T47D (cell line): ENCODE measurements around the gene NOTCH1.
"Not testable (repeated sequence)": the region's sequence is repeated elsewhere in the genome, so short reads cannot be mapped to it uniquely, and the experiment has no call there.

Source experiments
- DNase-seq, 2 experiments: peaks; one replicate each; pipeline versions ENCODE4 v3.0.0 to v3.0.0-alpha.2; 2011 to 2012; ENCODE audit warnings: low read depth in 1 of 2, low spot score in 1 of 2
- JUND ChIP-seq: IDR thresholded peaks from 2 replicates; pipeline ENCODE4 v1.6.1; 2012; ENCODE audit warnings: low read depth
- in situ Hi-C: cut with HindIII; loops from 2 replicates; pipeline ENCODE4 v1.10.0; 2016; ENCODE audit warnings: low sequenced_read_pairs, low pct_unique_long_range_greater_than_20kb

NOTCH1 gene

GRCh38 chr9:136585531-136586120, 39.8 kb upstream of the NOTCH1 start:
- in situ Hi-C loops: no loop called here

GRCh38 chr9:136584934-136585333, 39.1 kb upstream of the NOTCH1 start:
- DNase-seq: peak in 1 of 2 experiments; percentile 64
- in situ Hi-C loops: no loop called here
- no peak for TF ChIP-seq JUND

More at GRCh38 chr9:136585531-136586120, 39.8 kb upstream of the NOTCH1 start:
- no peak for TF ChIP-seq JUND
- DNase-seq: no peak

- in situ Hi-C loops: no loop called here
- no peak for TF ChIP-seq JUND
- no peak for DNase-seq
These were observed 38.6 kb upstream of the NOTCH1 start for GRCh38 chr9:136584401-136584932.

GRCh38 chr9:136582977-136583735, 37.3 kb upstream of the NOTCH1 start:
- in situ Hi-C loops: no loop called here
- TF ChIP-seq JUND: no peak
- DNase-seq: no peak

- no peak for DNase-seq
- TF ChIP-seq JUND: no peak
- in situ Hi-C loops: no loop called here
These were observed 36.0 kb upstream of the NOTCH1 start for GRCh38 chr9:136581614-136582447.

- not testable (repeated sequence) for DNase-seq
These were observed 33.9 kb upstream of the NOTCH1 start for GRCh38 chr9:136579650-136580219.

GRCh38 chr9:136578915-136579649, 33.2 kb upstream of the NOTCH1 start:
- no peak for TF ChIP-seq JUND
- DNase-seq: peak in 1 of 2 experiments; percentile 68
- in situ Hi-C loops: no loop called here

More at GRCh38 chr9:136579650-136580219, 33.9 kb upstream of the NOTCH1 start:
- in situ Hi-C loops: not testable (repeated sequence)

- TF ChIP-seq JUND: no peak
- in situ Hi-C loops: no loop called here
- DNase-seq: no peak
These were observed 32.7 kb upstream of the NOTCH1 start for GRCh38 chr9:136578626-136578914.

GRCh38 chr9:136577941-136578625, 32.2 kb upstream of the NOTCH1 start:
- TF ChIP-seq JUND: no peak
- DNase-seq: no peak
- in situ Hi-C loops: no loop called here

- TF ChIP-seq JUND: no peak
- DNase-seq: peak in 1 of 2 experiments; percentile 43
- in situ Hi-C loops: no loop called here
These were observed 30.4 kb upstream of the NOTCH1 start for GRCh38 chr9:136576269-136576626.

GRCh38 chr9:136575626-136576268, 29.9 kb upstream of the NOTCH1 start:
- DNase-seq: no peak
- no peak for TF ChIP-seq JUND
- in situ Hi-C loops: no loop called here

GRCh38 chr9:136574606-136575005, 28.8 kb upstream of the NOTCH1 start:
- DNase-seq, in situ Hi-C loops: not testable (repeated sequence)
